DMS114 treated with DMSO at 0.1 percent for 48 hours (cell line): ENCODE data around the gene CLDN16.

Experiments used
- DNase-seq: peaks from one replicate; lab custom pipeline; 2025; ENCODE audit not compliant: unreplicated experiment; lab: John Stamatoyannopoulos, UW

The CLDN16 gene

DNA sequence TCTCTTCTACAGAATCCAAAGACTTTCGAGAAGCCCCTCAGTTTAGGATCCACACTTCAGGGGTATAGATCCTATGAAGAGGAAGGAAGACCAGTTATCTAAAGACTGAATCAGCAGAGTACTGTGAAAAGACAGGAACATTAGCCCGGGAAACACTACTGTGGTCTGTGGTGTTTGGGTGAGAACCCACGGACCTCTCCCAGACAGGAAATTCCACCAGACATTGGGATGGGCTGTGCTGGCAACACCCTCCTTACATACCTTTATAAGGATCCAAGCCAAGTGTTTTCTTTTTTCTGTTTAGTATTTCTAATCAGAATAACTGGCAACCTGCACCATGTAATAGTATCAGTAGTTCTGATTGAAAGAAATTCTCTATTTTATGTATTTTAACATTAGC, 47.7 kb downstream of the CLDN16 start:
- DNase-seq, result no peak

GRCh38 chr3:190436331-190436730, 48.4 kb downstream of the CLDN16 start:
- no peak for DNase-seq

DNA sequence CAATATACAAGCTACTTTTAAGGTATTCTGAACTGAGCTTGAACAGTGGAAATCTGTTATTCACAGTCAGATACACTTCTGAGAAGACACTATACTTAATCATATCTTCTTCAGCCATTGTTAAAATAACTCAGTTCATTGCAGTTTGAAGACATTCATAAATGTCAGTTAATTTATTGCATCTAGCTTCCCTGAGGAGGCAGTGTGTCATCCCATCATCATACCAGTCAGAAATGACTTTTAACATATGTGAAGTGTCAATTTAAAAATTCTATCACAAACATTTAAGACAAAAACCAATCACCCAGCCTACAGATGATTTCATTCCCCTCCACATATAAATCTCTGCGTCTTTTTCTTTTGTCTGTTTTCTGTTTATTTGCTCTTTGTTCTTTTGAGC, 54.3 kb downstream of the CLDN16 start:
- no peak for DNase-seq

DNA sequence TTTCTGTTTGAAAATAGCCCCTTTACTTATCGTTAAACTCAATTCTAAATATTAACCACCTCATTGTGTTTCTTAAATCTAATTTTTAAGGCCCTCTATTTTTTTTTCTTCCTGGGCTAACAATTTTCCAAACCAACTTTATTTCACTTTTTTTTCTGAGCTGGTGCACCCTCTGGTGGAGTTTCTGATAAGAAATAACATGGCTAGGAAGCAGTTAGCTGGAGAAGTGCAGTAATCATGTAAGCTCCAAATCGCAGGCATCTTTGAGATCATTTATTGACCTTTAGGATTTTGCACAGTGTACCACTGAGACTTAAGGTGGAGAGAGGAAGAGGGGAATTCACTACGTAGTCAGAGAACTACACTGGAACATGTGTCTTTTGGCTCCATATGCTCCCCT, 55.3 kb downstream of the CLDN16 start:
- peak; percentile 7 for DNase-seq

DNA sequence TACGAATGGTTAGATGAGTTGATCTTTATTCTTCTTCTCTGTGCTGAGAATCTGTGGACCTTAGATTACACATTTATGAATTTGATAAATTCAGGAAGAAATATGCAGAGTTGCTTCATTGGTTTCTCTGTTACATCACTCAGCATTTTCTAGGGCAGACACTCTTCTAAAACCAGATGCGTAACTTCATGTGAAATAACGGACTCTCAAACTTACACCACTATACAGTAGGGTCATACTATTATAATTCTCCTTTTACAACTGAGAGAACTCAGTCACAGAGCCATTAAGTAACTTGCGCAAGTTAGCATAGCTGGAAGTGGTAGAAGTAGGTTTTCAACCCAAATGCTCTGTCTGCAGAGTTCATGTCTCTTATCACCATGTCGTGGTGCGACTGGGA, 56.0 kb downstream of the CLDN16 start:
- no peak for DNase-seq

DNA sequence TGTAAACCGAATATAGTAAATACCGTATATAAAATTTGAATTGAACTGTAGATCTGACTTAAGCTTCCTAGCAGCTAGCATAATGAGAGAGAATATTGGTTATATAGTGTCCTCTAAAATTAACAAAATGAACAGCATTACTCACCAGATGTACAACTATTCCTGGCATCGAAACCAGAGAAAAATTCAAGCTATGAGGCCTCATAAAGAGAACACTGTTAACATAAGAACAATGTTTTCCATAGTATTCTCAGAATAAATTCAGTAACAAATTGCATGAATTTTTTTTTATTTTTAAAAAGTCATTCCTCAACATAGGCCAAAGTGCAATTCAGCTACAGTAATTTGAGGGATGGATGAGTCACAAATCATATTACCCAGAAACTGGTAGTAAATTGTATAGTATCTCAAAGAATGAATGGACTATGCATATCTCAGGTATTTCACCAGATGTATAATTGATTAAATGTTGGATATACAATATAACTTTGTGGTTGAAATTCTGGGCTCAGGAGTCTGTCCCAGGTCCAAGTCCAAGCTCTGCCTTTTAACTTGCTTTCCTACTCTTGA, 56.7 kb downstream of the CLDN16 start:
- DNase-seq, result no peak

DNA sequence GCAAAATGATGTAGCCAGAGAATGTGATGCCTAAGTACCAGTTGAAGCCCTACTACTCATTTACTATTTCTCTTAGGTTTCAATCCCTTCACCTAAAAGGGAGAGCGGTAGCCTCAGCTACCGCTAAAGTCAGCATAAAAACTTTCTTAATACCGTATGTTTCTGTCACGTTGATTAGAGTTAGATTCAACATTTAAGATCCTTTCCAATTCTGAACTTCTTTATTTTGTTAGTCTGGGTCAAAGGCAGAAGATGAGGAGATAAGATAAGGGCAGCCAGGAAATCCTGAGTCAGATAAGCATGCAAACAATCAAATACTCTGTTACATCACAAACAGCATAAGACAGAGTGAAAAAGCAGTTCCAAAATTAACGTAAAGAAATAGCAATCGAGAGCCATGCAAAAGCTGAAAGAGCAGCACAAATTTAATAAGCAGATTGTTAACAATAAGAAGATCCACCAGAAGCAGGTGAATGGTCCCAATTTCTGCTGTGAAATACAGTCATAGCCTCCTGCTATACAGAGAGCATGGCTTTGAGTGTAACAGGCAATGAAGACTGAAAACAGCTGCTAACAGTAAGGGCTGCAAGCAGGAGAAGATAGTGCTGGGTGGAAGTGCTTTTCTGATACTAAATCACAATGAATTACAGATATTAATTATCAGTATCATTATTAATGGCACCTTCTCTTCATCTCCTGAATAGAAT, 58.8 kb downstream of the CLDN16 start:
- DNase-seq, result no peak

- DNase-seq, result no peak
Observed at GRCh38 chr3:190448256-190448655, 60.3 kb downstream of the CLDN16 start.

- DNase-seq, result no peak
Observed at GRCh38 chr3:190449801-190450200, 61.8 kb downstream of the CLDN16 start, which contains the start of gene TMEM207. TMEM207 (minus strand) TSS chr3:190449901; CDS start chr3:190449809, 92 bp downstream.

DNA sequence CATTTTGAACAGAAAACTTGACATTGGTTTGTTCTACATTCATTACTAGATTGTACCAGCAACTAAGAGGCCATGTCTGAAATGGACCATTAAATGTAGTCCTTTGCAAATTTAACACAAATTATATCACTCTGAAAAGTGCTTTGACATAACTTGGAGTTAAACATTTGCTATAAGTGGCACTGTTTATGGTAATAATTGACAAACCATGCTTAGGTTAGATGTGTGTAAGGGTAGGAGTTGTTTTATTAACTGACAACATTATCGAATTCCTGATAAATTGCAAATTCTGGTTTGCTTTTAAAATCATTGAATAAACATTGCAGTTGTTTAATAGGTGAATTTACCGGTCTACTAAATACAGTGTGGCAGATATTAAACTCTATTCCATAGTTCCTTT, 67.9 kb downstream of the CLDN16 start:
- no peak for DNase-seq

- no peak for DNase-seq
Observed at GRCh38 chr3:190456770-190457169, 68.8 kb downstream of the CLDN16 start.

GRCh38 chr3:190458040-190458439, 70.1 kb downstream of the CLDN16 start:
- no peak for DNase-seq
